ENCODE data around the gene COX10. TPM values are rescaled to one million over a fixed set of nuclear protein-coding genes. Genes with fewer than 3 reads are reported as not detected.
"Not testable (repeated sequence)": the region's sequence is repeated elsewhere in the genome, so short reads cannot be mapped to it uniquely, and the experiment has no call there.

Gene COX10
- total RNA-seq, 1 donor from 2014 or later, result 8.7 TPM

DNA sequence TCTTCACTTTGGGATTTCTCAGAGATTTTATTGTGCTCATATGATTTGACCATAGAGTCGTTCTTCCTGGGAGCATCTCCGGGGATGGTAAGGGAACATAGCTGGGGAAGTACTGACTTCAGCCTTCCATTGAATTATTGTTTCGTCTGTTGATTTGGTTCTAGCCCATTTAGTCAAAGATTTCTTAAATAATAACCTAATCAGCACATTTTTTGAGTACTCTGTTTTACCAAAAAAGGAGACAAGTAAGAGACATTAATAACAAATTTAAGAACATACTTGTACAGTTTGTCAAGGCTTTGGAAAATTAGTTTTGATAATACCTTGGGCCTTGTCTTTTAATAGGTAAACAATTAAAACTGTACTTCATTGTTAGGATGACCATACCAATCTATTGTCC, 89.4 kb downstream of the COX10 start:
- no peak for DNase-seq (ENCODE audit: low spot score)
- no peak for ATAC-seq
- intact Hi-C loops (cut with DNase I), result no loop called here

DNA sequence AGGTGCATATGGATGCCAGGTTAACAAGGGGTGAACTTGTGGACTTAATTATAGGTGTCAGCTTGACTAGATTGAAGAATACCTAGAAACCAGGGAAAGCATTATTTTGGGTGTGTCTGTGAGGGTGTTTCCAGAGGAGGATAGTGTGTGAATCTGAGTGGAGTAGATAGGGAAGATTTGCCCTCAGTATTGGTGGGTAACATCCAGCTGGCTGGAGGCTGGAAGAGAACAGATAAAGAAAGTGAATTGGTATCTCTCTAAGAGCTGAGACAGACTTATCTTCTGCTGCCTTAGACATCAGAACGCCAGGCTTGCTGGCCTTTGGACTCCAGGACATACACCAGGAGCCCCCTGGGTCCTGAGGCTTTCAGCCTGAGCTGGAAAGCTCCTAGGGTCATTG, 92.1 kb downstream of the COX10 start:
- ATAC-seq (no peak), DNase-seq (ENCODE audit: low spot score) (no peak)
- intact Hi-C loops (cut with DNase I), result no loop called here

DNA sequence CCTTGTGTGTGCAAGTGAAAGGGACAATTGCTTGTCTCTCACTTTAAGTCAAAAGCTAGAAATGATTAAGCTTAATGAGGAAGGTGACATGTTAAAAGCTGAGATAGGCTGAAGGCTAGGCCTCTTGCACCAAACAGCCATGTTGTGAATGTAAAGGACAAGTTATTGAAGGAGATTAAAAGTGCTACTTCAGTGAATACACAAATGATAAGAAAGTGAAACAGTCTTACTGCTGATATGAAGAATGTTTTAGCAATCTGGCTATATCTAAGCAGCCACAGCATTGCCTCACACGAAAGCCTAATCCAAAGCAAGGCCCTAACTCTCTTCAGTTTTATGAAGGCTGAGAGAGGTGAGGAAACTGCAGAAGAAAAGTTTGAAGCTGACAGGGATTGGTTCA, 96.3 kb downstream of the COX10 start:
- DNase-seq (ENCODE audit: low spot score) (no peak), ATAC-seq (no peak)
- intact Hi-C loops (cut with DNase I), result no loop called here

GRCh38 chr17:14167831-14168230, 98.5 kb downstream of the COX10 start:
- intact Hi-C loops (cut with DNase I); DNase-seq (ENCODE audit: low spot score); ATAC-seq: not testable (repeated sequence)

DNA sequence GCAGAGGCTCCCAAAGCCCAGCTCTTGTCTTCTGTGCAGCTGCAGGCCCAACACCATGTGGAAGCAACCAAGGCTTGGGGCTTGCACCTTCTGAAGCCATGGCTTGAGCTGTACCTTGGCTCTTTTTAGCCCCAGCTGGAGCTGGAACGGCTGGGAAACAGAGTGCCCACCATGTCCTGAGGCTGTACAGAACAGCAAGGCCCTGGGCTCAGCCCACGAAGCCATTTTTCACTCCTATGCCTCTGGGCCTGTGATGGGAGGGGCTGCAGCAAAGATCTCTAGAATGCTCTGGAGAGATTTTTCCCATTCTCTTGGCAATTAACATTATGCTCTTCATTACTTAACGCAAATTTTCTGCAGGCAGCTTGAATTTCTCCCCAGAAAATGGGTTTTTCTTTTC, 99.3 kb downstream of the COX10 start:
- DNase-seq (ENCODE audit: low spot score), result no peak
- intact Hi-C loops (cut with DNase I), result no loop called here
- ATAC-seq, result no peak

DNA sequence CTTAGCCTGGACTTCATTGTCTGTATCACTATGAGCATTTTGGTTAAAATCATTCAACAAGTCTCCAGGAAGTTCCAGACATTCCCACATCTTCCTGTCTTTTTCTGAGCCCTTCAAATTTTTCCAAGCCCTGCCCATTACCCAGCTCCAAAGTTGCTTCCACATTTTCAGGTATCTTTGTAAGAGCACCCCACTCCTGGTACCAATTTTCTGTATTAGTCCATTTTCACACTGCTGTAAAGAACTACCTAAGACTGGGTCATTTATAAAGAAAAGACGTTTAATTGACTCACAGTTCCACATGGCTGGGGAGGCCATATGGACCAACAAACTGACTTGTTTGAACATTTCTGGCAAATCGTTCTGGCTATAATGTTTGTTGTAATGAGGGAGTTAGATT, 100.0 kb downstream of the COX10 start:
- DNase-seq (ENCODE audit: low spot score) (no peak), ATAC-seq (no peak)
- intact Hi-C loops (cut with DNase I), result no loop called here

DNA sequence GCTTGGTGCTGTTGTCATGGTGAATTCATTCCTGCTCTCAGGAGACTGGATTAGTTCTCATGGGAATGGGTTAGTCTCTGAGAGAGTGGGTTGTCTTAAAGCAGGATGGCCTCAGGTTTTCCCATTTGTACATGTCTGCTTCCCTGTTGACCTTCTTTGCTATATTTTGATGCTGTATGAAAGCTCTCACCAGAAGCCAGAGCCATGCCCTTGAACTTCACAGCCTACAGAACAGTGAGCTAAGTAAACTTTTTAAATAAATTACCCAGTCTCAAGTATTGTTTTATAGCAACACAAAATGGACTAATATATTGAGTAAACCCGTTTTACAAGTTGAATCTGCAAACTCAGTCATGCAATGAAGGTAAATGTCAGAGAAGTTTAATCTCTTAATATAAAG, 100.6 kb downstream of the COX10 start:
- intact Hi-C loops (cut with DNase I), result no loop called here
- no peak for ATAC-seq

GRCh38 chr17:14176989-14177388, 107.7 kb downstream of the COX10 start:
- intact Hi-C loops (cut with DNase I); DNase-seq (ENCODE audit: low spot score); ATAC-seq: not testable (repeated sequence)

More for the DNA sequence above, 100.6 kb downstream of the COX10 start:
- no peak for DNase-seq (ENCODE audit: low spot score)

DNA sequence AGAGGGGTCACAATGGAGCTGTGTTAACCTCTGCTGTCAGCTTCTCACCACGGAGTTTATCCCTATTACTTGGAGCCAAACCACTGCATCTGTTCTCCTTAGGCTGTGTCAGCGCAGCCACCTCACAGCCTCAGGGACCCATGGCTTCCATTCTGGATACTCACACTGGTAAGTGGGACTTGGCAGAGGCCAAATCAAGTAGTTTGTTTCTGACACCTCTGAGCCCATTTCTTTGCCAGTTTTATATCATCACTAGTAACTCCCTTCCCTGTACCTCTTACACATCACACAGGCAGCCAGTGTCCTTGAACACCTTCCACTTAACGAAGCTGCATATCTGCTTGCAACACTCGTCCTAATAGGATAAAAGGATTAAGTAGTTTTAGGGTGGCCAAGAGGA, 108.5 kb downstream of the COX10 start:
- ATAC-seq; DNase-seq (ENCODE audit: low spot score); intact Hi-C loops (cut with DNase I): not testable (repeated sequence)

DNA sequence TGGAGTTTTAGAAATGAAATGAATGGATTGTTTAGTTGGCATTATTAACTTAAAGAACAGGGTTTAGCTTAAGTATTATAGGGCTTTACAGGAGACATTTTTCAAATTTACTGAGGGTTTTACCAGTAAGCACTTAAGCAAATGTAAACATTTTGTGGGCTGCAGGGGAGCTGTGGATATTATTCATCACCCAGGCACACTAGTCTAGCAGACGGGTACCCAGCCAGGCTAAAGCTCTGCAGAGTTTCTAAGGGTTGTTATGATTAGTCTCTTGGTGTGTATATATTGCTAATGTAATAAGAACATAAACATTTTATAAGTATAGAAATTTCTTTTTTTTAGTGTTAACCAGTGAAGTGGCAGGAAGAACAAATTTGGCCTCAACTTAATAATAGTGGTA, 110.6 kb downstream of the COX10 start:
- DNase-seq (ENCODE audit: low spot score); intact Hi-C loops (cut with DNase I); ATAC-seq: not testable (repeated sequence)

DNA sequence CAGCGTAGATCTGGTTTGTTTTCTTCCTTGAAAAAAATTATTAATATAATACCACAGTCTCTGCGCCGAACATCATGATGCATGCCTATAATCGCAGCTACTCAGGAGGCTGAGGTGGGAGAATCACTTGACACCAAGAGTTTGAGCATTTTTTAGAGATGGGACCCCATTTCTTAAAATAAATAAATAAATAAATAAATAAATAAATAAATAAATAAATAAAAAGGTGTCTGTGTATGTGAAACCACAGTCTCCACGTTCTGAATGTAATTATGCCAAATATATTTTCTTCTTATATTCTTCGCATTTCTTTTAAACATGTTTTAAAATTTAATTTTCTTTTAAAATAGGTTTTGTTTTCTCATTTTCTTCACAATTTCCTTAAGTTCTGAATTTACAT, 112.8 kb downstream of the COX10 start:
- intact Hi-C loops (cut with DNase I); DNase-seq (ENCODE audit: low spot score); ATAC-seq: not testable (repeated sequence)

DNA sequence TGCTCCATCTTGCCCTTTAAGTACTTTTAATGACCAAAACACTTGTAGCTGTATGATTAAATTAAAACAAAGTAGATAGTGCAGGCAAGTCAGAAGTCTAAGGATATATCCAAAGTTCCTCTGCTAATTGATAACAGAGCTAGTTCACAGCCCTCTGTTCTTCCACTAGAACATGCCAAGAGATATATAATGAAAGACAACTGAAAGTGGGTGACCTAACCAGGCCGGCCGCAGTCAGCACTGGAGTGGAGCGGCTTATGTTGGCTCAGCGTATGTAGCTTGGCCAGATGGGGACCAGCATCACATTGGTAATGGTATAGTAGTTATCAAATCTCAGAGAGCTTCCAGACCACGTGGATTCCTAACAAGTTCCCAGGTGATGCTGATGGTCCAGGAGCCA, 115.2 kb downstream of the COX10 start:
- ATAC-seq; intact Hi-C loops (cut with DNase I); DNase-seq (ENCODE audit: low spot score): not testable (repeated sequence)

DNA sequence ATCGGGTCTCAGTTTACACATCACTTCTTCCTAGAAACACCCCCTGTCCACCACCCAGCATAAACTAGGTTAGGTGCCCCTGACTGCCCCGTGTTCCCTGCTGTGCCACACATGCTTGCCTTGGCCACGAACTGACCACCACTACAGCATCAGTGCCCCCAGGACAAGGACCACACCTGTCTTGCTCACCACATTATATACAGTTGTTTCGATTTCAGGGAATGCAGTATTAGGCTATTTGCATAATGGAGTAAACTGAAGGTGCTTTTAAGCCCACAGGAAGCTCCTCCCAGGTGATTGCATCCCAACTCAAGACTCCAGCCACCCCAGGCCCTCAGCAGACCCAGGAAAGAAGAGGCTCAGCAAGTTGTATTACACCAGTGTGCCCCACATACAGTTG, 117.1 kb downstream of the COX10 start:
- DNase-seq (ENCODE audit: low spot score); intact Hi-C loops (cut with DNase I); ATAC-seq: not testable (repeated sequence)

DNA sequence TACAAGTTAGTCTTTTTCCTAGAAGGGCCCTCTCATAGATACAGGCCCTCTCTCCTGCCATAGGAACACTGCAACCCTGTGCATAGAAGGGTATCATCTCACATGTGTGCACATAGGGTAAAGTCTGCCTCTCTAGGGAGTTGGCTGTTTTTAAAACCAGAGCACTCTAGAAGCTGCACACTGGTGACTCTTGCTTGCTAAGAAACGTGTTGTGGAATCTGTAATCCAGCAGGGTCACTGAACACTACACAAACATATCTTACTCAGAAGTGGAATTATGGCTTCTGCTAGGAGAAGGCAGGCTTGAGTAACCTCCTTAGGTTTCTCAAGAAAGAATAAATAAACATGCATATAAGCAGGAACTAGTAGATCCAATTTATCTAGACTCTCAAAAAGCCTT, 121.5 kb downstream of the COX10 start:
- intact Hi-C loops (cut with DNase I); ATAC-seq; DNase-seq (ENCODE audit: low spot score): not testable (repeated sequence)

DNA sequence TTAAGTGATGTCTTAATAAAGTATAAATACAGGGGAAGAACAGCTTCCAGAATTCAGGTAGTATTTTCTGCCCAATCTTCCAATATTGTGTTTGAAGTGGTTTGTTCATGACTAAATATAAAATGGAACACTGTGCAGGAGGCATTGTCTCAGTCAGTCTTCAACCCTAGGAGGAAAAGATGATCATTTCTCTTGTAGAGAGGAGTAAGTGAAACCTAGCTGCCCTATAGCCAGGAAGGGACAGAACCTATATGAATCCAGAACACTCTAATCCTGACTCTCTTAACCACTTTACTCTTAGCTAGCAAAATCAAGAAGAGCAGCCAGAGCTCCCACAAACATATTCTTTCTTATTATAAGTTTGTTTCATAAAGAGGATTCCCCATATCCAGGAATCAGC, 122.2 kb downstream of the COX10 start:
- DNase-seq (ENCODE audit: low spot score); intact Hi-C loops (cut with DNase I); ATAC-seq: not testable (repeated sequence)

- DNase-seq (ENCODE audit: low spot score); intact Hi-C loops (cut with DNase I); ATAC-seq: not testable (repeated sequence)
Observed at GRCh38 chr17:14192039-14192438, 122.7 kb downstream of the COX10 start.

GRCh38 chr17:14192636-14193344, 123.5 kb downstream of the COX10 start:
- DNase-seq (ENCODE audit: low spot score); intact Hi-C loops (cut with DNase I); ATAC-seq: not testable (repeated sequence)

GRCh38 chr17:14196377-14196997, 127.2 kb downstream of the COX10 start:
- no peak for ATAC-seq

DNA sequence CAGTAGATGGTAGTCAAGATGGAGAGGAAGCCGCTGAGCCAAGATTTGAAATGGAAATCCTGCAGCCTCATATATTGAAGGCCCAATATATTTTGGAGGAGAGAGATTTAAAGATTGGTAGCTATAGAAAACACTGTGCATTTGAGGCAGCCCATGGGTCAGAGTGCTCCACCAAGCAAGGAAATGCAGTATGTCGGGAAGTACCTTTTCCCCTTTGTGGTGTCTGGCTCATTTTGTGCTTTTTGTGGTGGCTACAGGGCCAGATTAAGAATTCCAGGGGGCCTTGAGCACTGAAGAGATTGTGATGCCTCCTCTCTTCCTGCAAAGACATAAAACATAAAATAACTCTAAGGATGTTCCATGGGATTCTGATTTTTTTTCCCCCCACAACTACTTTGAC, 127.8 kb downstream of the COX10 start:
- ATAC-seq, result no peak

More at GRCh38 chr17:14196377-14196997, 127.2 kb downstream of the COX10 start:
- DNase-seq (ENCODE audit: low spot score), result no peak
- intact Hi-C loops (cut with DNase I), result no loop called here

GRCh38 chr17:14197586-14197985, 128.3 kb downstream of the COX10 start:
- no peak for ATAC-seq

More for the DNA sequence above, 127.8 kb downstream of the COX10 start:
- no peak for DNase-seq (ENCODE audit: low spot score)
- intact Hi-C loops (cut with DNase I), result no loop called here

More at GRCh38 chr17:14197586-14197985, 128.3 kb downstream of the COX10 start:
- intact Hi-C loops (cut with DNase I), result no loop called here
- DNase-seq (ENCODE audit: low spot score), result no peak

Data from sciatic nerve (tissue), 2 donors.